MG63 (cell line): Measurements from ENCODE around the gene NMNAT1. TPM values are rescaled to one million over a fixed set of nuclear protein-coding genes. Genes with fewer than 3 reads are reported as not detected.

Experiments used
- DNase-seq: peaks from one replicate; pipeline ENCODE4 v3.0.0-alpha.2; 2020
- H3K27me3 ChIP-seq: fragments of 250-450 bp; sonication (Bioruptor Pico); 2 replicates; pipeline ENCODE4 v1.5.1; 2020; ENCODE audit warnings: mild to moderate bottlenecking, moderate library complexity
- H3K36me3 ChIP-seq: fragments of 250-450 bp; sonication (Bioruptor Pico); 2 replicates; pipeline ENCODE4 v1.5.1; 2020; ENCODE audit warnings: mild to moderate bottlenecking, moderate library complexity
- H3K4me3 ChIP-seq: fragments of 250-450 bp; sonication (Bioruptor Pico); 2 replicates; pipeline ENCODE4 v1.5.1; 2020; ENCODE audit warnings: mild to moderate bottlenecking, moderate library complexity
- H3K9me3 ChIP-seq: fragments of 250-450 bp; sonication (Bioruptor Pico); 2 replicates; pipeline ENCODE4 v1.5.1; 2020; ENCODE audit warnings: mild to moderate bottlenecking, moderate library complexity
- total RNA-seq: library from RNA; depleted of rRNA; stranded (reverse); fragments of >200 nt; shearing (Covaris generic); gene quantifications from 2 replicates; pipeline ENCODE4 v1.2.3, GENCODE V29; 2014; ENCODE audit warnings: low replicate concordance; rRNA removed

Gene NMNAT1
- total RNA-seq = 6.5 and 10.1 TPM in 2 replicates

GRCh38 chr1:9942939-9943788, at the start of gene NMNAT1, which contains the start of gene LZIC:
TSS of gene NMNAT1 (plus strand) at chr1:9943475. CDS start at chr1:9972074, 28,599 bp downstream.
TSS of gene LZIC (minus strand) at chr1:9943391. CDS start at chr1:9936619, 6,772 bp downstream.
- H3K9me3 ChIP-seq = no peaks in the 10 kb centered on the region
- peak; percentile 92 for DNase-seq
- peak within 1 kb of the TSS; percentile 96 for H3K4me3 ChIP-seq
- H3K36me3 ChIP-seq = peaks cover 14% of the 10 kb centered on the region
- no peaks in the 10 kb centered on the region for H3K27me3 ChIP-seq

GRCh38 chr1:9894115-9894514, 49.2 kb upstream of the NMNAT1 start:
- no peaks in the 10 kb centered on the region for H3K27me3 ChIP-seq
- H3K4me3 ChIP-seq = no peak overlapping the region
- no peak for DNase-seq
- no peaks in the 10 kb centered on the region for H3K36me3 ChIP-seq
- H3K9me3 ChIP-seq = no peaks in the 10 kb centered on the region

DNA sequence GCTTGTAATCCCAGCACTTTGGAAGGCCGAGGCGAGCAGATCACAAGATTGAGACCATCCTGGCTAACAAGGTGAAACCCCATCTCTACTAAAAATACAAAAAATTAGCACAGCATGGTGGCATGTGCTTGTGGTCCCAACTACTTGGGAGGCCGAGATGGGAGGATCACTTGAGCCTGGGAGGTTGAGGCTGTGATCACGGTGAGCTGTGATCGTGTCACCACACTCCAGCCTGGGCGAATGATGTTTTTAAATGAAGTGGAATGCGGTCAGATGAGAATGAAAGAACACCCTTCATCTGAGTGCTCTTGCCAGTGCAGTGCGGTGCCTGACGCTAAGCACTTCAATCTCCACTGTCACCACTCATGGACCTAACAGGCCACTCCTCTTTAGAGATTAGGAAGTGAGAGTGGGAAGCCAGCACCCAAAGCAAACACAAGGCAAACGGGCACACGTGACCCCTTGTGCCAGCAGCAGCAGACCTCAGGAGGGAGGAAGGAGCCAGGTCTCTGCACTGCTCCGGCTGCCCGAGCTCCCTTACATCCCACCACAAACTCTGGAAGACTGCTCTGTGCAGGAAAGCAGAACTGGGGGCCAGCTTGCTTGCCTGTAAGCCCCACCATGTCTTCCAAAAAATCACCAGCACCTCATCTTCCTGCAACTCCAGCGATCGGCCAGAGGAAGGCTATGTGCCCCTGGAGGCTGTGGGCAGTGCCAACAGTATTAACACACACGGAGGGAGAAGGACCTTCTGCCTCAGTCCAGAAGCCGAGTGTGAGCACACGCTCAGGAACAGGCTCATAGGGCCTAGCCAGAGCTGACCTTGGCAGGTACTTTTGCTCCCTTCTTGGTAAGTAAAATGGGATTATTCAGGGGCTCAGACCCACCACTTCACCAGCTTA, 42.9 kb upstream of the NMNAT1 start:
- no peaks in the 10 kb centered on the region for H3K9me3 ChIP-seq
- no peaks in the 10 kb centered on the region for H3K36me3 ChIP-seq
- DNase-seq = no peak
- H3K4me3 ChIP-seq = no peak overlapping the region
- no peaks in the 10 kb centered on the region for H3K27me3 ChIP-seq

GRCh38 chr1:9901148-9902059, 41.9 kb upstream of the NMNAT1 start:
- Histone ChIP-seq H3K4me3 (no peak overlapping the region), H3K9me3 (no peaks in the 10 kb centered on the region), H3K27me3 (no peaks in the 10 kb centered on the region), H3K36me3 (no peaks in the 10 kb centered on the region)
- DNase-seq = no peak

GRCh38 chr1:9902060-9902452, 41.2 kb upstream of the NMNAT1 start:
- no peak for DNase-seq
- Histone ChIP-seq H3K4me3 (no peak overlapping the region), H3K36me3 (no peaks in the 10 kb centered on the region), H3K27me3 (no peaks in the 10 kb centered on the region), H3K9me3 (no peaks in the 10 kb centered on the region)

- H3K36me3 ChIP-seq = no peaks in the 10 kb centered on the region
- no peaks in the 10 kb centered on the region for H3K27me3 ChIP-seq
- H3K9me3 ChIP-seq = no peaks in the 10 kb centered on the region
- H3K4me3 ChIP-seq = no peak overlapping the region
- no peak for DNase-seq
Measured at GRCh38 chr1:9903801-9904527, 39.3 kb upstream of the NMNAT1 start.

- no peaks in the 10 kb centered on the region for H3K9me3 ChIP-seq
- no peaks in the 10 kb centered on the region for H3K27me3 ChIP-seq
- H3K36me3 ChIP-seq = no peaks in the 10 kb centered on the region
- no peak for DNase-seq
- H3K4me3 ChIP-seq = no peak overlapping the region
Measured at GRCh38 chr1:9904596-9904995, 38.7 kb upstream of the NMNAT1 start.

DNA sequence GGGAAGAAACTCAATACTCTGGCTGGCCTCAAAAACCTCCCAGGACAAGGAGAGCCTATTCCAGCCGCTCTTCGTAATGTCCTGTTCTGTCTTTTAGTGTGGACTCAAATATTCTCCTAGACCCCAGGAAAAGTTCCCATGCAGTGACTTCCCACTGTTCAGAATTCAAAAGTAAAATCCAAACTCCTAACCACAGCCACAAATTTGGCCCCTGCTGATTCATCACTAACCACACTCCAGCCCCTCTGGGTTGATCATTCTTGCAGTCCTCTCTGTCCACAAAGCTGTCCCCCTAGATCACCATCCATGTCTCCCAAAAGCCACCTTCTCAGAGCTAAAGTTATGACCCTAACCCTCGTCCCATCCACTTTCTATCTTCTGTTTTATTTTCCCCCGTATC, 38.3 kb upstream of the NMNAT1 start:
- no peaks in the 10 kb centered on the region for H3K9me3 ChIP-seq
- no peaks in the 10 kb centered on the region for H3K27me3 ChIP-seq
- DNase-seq = no peak
- no peak overlapping the region for H3K4me3 ChIP-seq
- H3K36me3 ChIP-seq = no peaks in the 10 kb centered on the region

DNA sequence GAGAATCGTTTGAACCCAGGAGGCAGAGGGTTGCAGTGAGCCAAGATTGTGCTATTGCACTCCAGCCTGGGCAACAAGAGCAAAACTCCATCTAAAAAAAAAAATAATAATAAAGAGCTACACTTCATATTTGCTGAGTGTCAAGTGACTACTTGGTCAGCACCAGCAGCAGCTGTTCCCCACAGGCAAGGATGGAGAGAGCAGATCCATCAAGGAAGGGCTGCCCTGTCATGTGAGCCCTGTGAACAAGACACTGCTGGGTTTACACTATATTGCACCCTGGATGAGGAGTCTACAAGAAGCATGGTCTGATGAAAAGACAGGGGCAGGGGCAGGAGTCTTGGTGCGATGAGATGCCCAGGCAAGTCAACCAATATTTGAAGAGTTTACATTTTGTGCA, 36.8 kb upstream of the NMNAT1 start:
- Histone ChIP-seq H3K27me3 (no peaks in the 10 kb centered on the region), H3K36me3 (no peaks in the 10 kb centered on the region), H3K9me3 (no peaks in the 10 kb centered on the region), H3K4me3 (no peak overlapping the region)
- DNase-seq = no peak

GRCh38 chr1:9907441-9907840, 35.8 kb upstream of the NMNAT1 start:
- H3K4me3 ChIP-seq = no peak overlapping the region
- no peak for DNase-seq

DNA sequence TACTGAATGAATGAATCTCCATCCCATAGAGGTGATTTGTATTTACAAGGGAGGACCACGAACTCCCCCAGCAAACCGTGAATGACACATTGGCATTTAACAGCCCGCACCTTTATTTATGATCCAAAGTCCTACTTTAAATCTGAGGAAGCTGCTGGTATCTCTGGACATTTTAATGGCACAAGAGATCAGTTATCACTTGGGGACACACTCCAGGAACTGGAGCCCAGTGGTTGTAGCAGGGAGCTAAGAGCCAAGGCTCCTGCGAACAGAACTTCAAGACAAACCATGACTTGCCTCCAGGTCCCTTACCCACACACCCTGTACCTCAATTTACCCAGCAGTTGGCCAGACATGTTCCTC, 34.4 kb upstream of the NMNAT1 start:
- DNase-seq = no peak
- Histone ChIP-seq H3K4me3 (peak overlapping the region; percentile 71), H3K27me3 (no peaks in the 10 kb centered on the region), H3K36me3 (no peaks in the 10 kb centered on the region), H3K9me3 (no peaks in the 10 kb centered on the region)

More at GRCh38 chr1:9907441-9907840, 35.8 kb upstream of the NMNAT1 start:
- no peaks in the 10 kb centered on the region for H3K27me3 ChIP-seq
- no peaks in the 10 kb centered on the region for H3K36me3 ChIP-seq
- H3K9me3 ChIP-seq = no peaks in the 10 kb centered on the region

GRCh38 chr1:9909234-9910046, 33.8 kb upstream of the NMNAT1 start:
- H3K27me3 ChIP-seq = no peaks in the 10 kb centered on the region
- H3K36me3 ChIP-seq = no peaks in the 10 kb centered on the region
- no peak for DNase-seq
- H3K4me3 ChIP-seq = peak overlapping the region; percentile 71
- no peaks in the 10 kb centered on the region for H3K9me3 ChIP-seq

DNA sequence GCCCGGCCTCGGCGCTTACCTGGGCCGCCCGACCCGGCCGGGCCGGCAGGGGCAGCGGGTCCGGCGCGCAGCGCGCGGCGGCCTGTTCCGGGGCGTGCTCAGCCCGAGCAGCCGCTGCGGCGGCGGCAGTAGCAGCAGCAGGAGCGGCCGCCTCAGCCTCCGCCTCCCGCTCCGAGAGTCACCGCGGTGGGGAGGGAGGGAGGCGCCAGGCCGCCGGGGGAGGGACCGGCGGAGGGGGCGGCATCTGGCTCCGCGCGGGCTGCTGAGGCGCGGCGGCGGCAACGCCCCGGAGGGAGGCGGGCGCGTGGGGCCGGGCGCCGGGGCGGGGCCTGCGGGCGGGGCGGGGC, 33.2 kb upstream of the NMNAT1 start, which contains the start of gene CTNNBIP1:
CTNNBIP1 (minus strand) TSS at position 194 of the 347 bp plus-strand sequence. CDS start 38,205 bp downstream, outside the sequence.
- Histone ChIP-seq H3K9me3 (no peaks in the 10 kb centered on the region), H3K27me3 (no peaks in the 10 kb centered on the region), H3K4me3 (peak within 1 kb of the TSS; percentile 71), H3K36me3 (no peaks in the 10 kb centered on the region)
- DNase-seq = no peak

GRCh38 chr1:9910423-9911178, 32.7 kb upstream of the NMNAT1 start:
- Histone ChIP-seq H3K36me3 (no peaks in the 10 kb centered on the region), H3K4me3 (peak overlapping the region; percentile 55), H3K9me3 (no peaks in the 10 kb centered on the region), H3K27me3 (no peaks in the 10 kb centered on the region)
- peak; percentile 99 for DNase-seq
